ENCODE data around the gene COG7. TPM values are rescaled to one million over a fixed set of nuclear protein-coding genes. Genes with fewer than 3 reads are reported as not detected.

The COG7 gene
- total and polyA plus RNA-seq, 8 donors, result 19.8 to 36.7 (median 31.0) TPM

DNA sequence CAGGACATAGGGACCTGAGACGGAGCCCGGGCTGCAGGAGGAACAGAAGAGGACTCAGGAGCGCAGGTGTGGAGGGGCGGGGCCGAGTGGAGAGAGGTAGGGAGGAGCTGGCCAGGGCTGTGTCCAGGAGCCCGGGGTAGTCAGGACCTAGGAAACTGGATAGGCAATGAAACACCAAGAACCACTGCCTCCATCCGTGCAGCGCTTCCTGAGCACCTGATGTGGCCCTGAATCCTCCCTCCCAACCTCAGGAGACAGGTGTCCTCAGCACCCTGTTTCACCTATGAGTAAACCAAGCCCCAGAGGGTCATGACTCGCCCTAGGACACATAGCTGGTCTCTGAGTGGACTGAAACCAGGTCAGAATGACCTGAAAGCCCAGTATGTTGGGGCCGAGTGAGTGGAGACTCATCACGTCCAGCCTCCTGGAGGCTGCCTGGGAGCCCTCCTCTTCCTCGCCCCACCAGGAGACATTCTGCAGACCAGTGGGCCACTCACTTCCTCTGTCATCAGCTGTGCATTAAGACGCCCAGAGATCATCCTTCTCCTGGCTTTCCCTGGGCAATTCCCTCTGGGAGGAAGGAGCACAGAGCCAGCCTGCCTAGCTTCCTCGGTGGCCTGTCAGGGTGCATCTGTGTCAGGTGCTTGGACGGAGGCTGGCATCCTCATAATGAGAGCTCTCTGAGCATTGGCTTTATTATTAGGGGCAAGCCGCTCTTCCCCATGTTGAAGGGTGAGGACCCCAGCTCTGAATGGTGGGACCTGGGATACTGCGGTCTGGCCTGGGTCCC, 78.1 kb downstream of the COG7 start:
- DNase-seq, result peak in 2 of 4 donors; percentile 63 to 88
- TF ChIP-seq, protein P1, sequence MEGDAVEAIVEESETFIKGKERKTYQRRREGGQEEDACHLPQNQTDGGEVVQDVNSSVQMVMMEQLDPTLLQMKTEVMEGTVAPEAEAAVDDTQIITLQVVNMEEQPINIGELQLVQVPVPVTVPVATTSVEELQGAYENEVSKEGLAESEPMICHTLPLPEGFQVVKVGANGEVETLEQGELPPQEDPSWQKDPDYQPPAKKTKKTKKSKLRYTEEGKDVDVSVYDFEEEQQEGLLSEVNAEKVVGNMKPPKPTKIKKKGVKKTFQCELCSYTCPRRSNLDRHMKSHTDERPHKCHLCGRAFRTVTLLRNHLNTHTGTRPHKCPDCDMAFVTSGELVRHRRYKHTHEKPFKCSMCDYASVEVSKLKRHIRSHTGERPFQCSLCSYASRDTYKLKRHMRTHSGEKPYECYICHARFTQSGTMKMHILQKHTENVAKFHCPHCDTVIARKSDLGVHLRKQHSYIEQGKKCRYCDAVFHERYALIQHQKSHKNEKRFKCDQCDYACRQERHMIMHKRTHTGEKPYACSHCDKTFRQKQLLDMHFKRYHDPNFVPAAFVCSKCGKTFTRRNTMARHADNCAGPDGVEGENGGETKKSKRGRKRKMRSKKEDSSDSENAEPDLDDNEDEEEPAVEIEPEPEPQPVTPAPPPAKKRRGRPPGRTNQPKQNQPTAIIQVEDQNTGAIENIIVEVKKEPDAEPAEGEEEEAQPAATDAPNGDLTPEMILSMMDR (IDR thresholded peaks at IDR 0.05), result no peak
- Histone ChIP-seq H3K4me3 (no peak overlapping the region), H3K36me3 (no peaks in the 10 kb centered on the region), H3K9me3 (no peaks in the 10 kb centered on the region), H3K27ac (no peak overlapping the region), H3K27me3 (no peaks in the 10 kb centered on the region), H3K4me1 (no peaks in the 10 kb centered on the region)
- intact Hi-C loops (cut with DNase I), result no loop called here
- ATAC-seq, result peak; percentile 96

DNA sequence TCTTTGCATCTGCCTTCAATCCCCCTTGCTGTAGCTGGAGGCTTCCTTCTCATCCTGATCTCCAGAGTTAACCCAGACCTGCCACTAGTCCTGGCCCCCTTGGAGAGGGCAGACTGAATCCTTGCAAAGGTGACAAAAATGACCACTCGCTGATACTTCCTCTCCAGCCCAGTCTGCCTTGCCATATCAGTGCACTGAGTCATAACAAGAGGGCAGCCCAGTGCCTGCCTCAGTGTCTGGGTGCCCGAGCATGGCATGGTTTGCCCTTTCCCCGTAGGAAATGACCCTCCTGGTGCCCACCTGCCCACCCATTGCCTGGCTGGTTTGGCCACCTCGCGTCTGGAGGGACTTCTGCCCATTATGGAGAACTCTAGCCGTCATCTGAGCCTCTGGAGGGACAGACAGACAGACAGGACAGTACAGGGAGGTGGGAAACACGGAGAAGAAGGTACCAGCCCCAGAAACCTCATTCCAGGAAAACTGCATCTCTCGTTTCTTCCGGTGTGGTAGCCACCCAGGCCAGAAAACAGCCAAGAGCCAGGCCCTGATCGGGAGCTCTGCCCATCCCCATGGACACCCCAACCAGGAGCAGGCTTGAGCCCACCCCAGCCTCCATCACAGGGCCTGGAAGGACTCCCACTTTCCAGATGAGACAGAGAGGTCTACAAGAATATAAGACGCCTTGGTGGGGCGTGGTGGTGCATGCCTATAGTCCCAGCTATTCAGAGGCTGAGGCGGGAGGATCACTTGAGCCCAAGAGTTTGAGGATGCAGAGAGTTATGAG, 79.4 kb downstream of the COG7 start:
- intact Hi-C loops (cut with DNase I), result no loop called here
- Histone ChIP-seq H3K36me3 (no peaks in the 10 kb centered on the region), H3K4me1 (no peaks in the 10 kb centered on the region), H3K4me3 (no peak overlapping the region), H3K9me3 (no peaks in the 10 kb centered on the region), H3K27me3 (no peaks in the 10 kb centered on the region), H3K27ac (no peak overlapping the region)
- DNase-seq, result peak in 1 of 4 donors; percentile 45
- no peak for ATAC-seq
- TF ChIP-seq, protein P1 (IDR thresholded peaks at IDR 0.05), result no peak

DNA sequence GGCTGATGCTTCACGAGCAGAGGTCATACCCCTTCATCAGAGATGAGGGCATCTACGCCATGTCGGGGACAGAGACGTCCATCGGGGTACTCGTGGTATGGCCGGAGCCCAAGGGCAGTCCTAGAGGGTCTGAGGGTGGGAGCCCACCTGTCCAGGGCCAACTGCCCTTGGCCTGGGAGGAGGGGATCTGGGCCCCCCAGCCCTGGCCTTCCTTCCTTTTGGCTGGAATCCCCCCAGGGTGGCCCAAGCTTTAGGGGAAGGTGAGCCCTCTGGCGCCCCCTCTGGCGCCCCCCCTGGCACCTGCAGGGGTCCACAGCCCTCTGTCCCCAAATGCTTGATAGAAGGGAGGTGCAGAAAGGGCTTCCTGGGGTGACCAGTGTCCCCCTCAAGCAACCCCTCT, 81.6 kb downstream of the COG7 start:
- H3K9me3 ChIP-seq, result no peaks in the 10 kb centered on the region
- TF ChIP-seq, protein P1 (IDR thresholded peaks at IDR 0.05), result no peak
- H3K27me3 ChIP-seq, result no peaks in the 10 kb centered on the region
- no peaks in the 10 kb centered on the region for H3K4me1 ChIP-seq
- H3K36me3 ChIP-seq, result no peaks in the 10 kb centered on the region
- H3K27ac ChIP-seq, result no peak overlapping the region
- intact Hi-C loops (cut with DNase I), result no loop called here
- DNase-seq (no peak), ATAC-seq (no peak)
- no peak overlapping the region for H3K4me3 ChIP-seq

DNA sequence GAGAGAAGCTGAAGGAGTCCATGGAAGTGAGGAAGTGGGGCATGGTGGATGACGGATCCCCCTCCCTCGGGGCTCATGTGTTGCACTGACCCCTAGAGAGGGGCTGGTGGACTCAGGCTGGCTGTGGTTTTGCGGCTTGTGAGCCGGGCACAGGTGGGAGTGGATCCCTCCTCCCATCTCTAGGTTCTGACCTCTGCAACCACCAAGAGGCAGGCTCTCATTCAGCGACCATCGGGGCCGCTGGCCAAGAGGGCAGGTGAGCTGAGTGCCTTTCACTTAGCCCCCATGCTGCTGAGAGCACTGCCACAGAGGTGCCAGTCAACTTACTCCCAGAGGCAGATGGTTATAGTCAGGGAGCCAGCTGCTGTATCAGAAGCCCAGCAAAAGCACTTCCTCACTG, 83.6 kb downstream of the COG7 start:
- intact Hi-C loops (cut with DNase I), result no loop called here
- no peak for DNase-seq
- no peak for ATAC-seq
- Histone ChIP-seq H3K36me3 (no peaks in the 10 kb centered on the region), H3K9me3 (no peaks in the 10 kb centered on the region), H3K4me3 (no peak overlapping the region), H3K27ac (no peak overlapping the region), H3K27me3 (no peaks in the 10 kb centered on the region), H3K4me1 (no peaks in the 10 kb centered on the region)
- TF ChIP-seq, protein P1 (IDR thresholded peaks at IDR 0.05), result no peak

DNA sequence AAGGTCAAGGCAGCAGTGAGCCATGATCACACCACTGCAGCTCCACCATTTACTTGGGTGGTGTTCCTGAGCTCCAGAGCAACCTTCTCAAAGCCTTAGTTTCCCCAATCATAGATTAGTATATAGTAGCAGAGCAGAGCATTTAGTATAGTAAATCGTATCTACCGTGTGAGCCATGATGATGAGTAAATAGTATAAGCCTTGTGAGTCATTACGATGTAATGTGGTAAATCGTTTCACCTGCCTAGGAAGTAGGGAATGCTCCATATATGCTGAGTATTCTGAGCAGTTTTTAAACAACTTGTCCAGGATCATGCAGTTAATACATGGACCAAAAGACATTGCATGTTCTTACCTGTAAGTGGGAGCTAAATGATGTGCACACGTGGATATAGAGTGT, 84.5 kb downstream of the COG7 start:
- Histone ChIP-seq H3K36me3 (no peaks in the 10 kb centered on the region), H3K4me3 (no peak overlapping the region), H3K4me1 (no peaks in the 10 kb centered on the region), H3K27me3 (no peaks in the 10 kb centered on the region), H3K27ac (no peak overlapping the region), H3K9me3 (no peaks in the 10 kb centered on the region)
- ATAC-seq (peak; percentile 59), DNase-seq (no peak)
- intact Hi-C loops (cut with DNase I), result no loop called here
- TF ChIP-seq, protein P1 (IDR thresholded peaks at IDR 0.05), result no peak

Data from left lung (tissue), 10 donors.